ENCODE results near the gene CYP2J2. TPM values are rescaled to one million over a fixed set of nuclear protein-coding genes. Genes with fewer than 3 reads are reported as not detected.

CYP2J2 gene, protein sequence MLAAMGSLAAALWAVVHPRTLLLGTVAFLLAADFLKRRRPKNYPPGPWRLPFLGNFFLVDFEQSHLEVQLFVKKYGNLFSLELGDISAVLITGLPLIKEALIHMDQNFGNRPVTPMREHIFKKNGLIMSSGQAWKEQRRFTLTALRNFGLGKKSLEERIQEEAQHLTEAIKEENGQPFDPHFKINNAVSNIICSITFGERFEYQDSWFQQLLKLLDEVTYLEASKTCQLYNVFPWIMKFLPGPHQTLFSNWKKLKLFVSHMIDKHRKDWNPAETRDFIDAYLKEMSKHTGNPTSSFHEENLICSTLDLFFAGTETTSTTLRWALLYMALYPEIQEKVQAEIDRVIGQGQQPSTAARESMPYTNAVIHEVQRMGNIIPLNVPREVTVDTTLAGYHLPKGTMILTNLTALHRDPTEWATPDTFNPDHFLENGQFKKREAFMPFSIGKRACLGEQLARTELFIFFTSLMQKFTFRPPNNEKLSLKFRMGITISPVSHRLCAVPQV
- 0.06 to 0.12 TPM (median 0.07 TPM) in 5 replicates for total RNA-seq (2022; extraction: Qiagen RNA extraction)

DNA sequence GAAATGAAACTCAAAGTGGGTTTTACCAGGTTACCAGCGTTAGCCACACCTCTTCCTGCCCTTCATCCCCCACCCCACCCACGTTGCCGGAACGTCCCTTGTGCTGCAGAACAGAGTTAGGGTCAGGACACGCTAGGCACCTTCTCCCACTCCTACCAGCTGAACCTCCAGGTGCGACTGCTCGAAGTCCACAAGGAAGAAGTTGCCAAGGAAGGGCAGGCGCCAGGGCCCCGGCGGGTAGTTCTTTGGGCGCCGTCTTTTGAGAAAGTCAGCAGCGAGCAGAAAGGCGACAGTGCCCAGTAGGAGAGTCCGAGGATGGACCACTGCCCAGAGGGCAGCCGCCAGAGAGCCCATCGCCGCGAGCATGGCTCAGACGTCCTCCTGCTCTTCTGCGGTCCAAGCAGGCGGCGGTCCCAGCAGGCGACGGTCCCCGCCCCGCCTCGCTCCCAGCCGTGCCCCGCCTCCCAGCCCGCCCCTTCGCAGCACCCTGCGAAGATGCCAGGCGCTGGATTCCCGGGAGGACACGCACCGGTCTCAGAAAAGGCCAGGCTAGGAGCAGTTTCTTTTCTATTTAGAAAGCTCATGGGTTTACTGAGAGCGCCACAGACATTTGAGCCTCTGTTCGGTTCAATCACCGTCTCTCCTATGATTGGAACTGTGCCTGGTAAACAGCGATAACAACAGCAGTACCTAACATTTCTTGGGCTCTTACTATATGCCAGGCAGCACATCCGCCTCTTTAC lies at the start of gene CYP2J2:
Gene CYP2J2 (minus strand): TSS at position 393 of the 743 bp plus-strand sequence. CDS start 27 bp downstream, at position 366.

Other genes starting within 250 kb of the CYP2J2 start
- gene HOOK1, start 111.8 kb downstream of the CYP2J2 start, total RNA-seq (2022; extraction: Qiagen RNA extraction): 0.14 to 0.45 TPM (median 0.32 TPM) in 5 replicates
- not detected in 5 replicates for gene C1orf87, start 147.0 kb upstream of the CYP2J2 start, total RNA-seq (2022; extraction: Qiagen RNA extraction)

Measured in A549 treated with CORT108297 at 1 μM for 4 hours (cell line).